Keratinocyte (primary cell): Measurements from ENCODE around the gene KLHL22. TPM values are rescaled to one million over a fixed set of nuclear protein-coding genes. Genes with fewer than 3 reads are reported as not detected.

Experiments
- DNase-seq: peaks from one replicate; pipeline ENCODE4 v3.0.0-alpha.2; 2011; ENCODE audit warnings: low read depth, missing footprints, low spot score
- FAIRE-seq: peaks from 2 replicates; lab custom pipeline; 2011; peaks lifted over from hg19 to GRCh38; lab: Jason Lieb, UNC
- H2AFZ ChIP-seq: 2 replicates; pipeline ENCODE4 v1.6.0; 2012; ENCODE audit warnings: low read length, control low read depth, inconsistent platforms; ENCODE audit not compliant: control insufficient read depth
- H3K27ac ChIP-seq: 2 replicates; pipeline ENCODE4 v1.5.1; 2011; ENCODE audit warnings: low read length; ENCODE audit not compliant: control insufficient read depth, insufficient read depth
- H3K27me3 ChIP-seq: 3 replicates; pipeline ENCODE4 v1.6.0; 2011; ENCODE audit warnings: low read length; ENCODE audit not compliant: control insufficient read depth, insufficient read depth; ENCODE audit errors: extremely low read depth
- H3K36me3 ChIP-seq, 2 experiments: 2 replicates in 1 of 2; 3 replicates in 1 of 2; pipeline ENCODE4 v1.5.1; 2011; ENCODE audit warnings: low read length in 2 of 2, mild to moderate bottlenecking in 1 of 2; ENCODE audit not compliant: control insufficient read depth in 2 of 2, insufficient read depth in 2 of 2; ENCODE audit errors: extremely low read depth in 1 of 2
- H3K4me1 ChIP-seq: 3 replicates; pipeline ENCODE4 v1.5.1; 2011; ENCODE audit warnings: low read length; ENCODE audit not compliant: control insufficient read depth, insufficient read depth; ENCODE audit errors: extremely low read depth
- H3K4me2 ChIP-seq: 3 replicates; pipeline ENCODE4 v1.6.0; 2011; ENCODE audit warnings: low read depth, low read length; ENCODE audit not compliant: control insufficient read depth, insufficient read depth; ENCODE audit errors: extremely low read depth
- H3K4me3 ChIP-seq, 3 experiments: fragments of 200-600 bp in 1 of 3; sonication (generic) in 1 of 3; 2 replicates in 2 of 3; 3 replicates in 1 of 3; pipeline ENCODE4 v1.5.1; 2011 to 2016; ENCODE audit warnings: low read length in 3 of 3, mild to moderate bottlenecking in 3 of 3, control low read depth in 2 of 3, inconsistent platforms in 1 of 3, low read depth in 1 of 3, mixed read lengths in 1 of 3, mixed run types in 1 of 3, moderate library complexity in 1 of 3; ENCODE audit not compliant: control insufficient read depth in 2 of 3, insufficient read depth in 2 of 3; ENCODE audit errors: extremely low read depth in 1 of 3
- H3K79me2 ChIP-seq: 2 replicates; pipeline ENCODE4 v1.6.0; 2012; ENCODE audit warnings: low read length; ENCODE audit not compliant: control insufficient read depth, insufficient read depth
- H3K9ac ChIP-seq: 3 replicates; pipeline ENCODE4 v1.6.0; 2011; ENCODE audit warnings: low read length; ENCODE audit not compliant: control insufficient read depth, insufficient read depth; ENCODE audit errors: extremely low read depth
- H3K9me1 ChIP-seq: 3 replicates; pipeline ENCODE4 v1.6.0; 2011; ENCODE audit warnings: low read length; ENCODE audit not compliant: control insufficient read depth, insufficient read depth; ENCODE audit errors: extremely low read depth
- H3K9me3 ChIP-seq: 2 replicates; pipeline ENCODE4 v1.5.1; 2012; ENCODE audit warnings: low read depth, low read length; ENCODE audit not compliant: control insufficient read depth
- H4K20me1 ChIP-seq: 3 replicates; pipeline ENCODE4 v1.6.0; 2011; ENCODE audit warnings: low read length; ENCODE audit not compliant: control insufficient read depth, insufficient read depth; ENCODE audit errors: extremely low read depth
- EZH2 ChIP-seq: IDR thresholded peaks from one replicate; pipeline ENCODE4 v1.6.1; 2012; ENCODE audit warnings: inconsistent platforms, mild to moderate bottlenecking, low read length, moderate library complexity
- dilution Hi-C: fragments of 300-500 bp; cut with MboI; formaldehyde crosslinking; loops from one replicate; pipeline ENCODE4 v1.7.0; 2020; ENCODE audit warnings: low sequenced_read_pairs; ENCODE audit not compliant: extremely low pct_ligation_motif_present
- polyA plus RNA-seq, 5 experiments: library from polyadenylated mRNA; depleted of rRNA in 3 of 5; stranded (reverse) in 3 of 5; stranded (forward) in 1 of 5; unstranded in 1 of 5; fragments of >200 nt; gene quantifications; 1 replicate in 1 of 5; 2 replicates in 3 of 5; 3 replicates in 1 of 5; pipeline versions ENCODE4 v1.2.1 to v1.2.3, GENCODE V29; 2011 to 2012; ENCODE audit warnings: missing spikeins in 2 of 5, low read depth in 1 of 5, low replicate concordance in 1 of 5
- TF ChIP-seq, protein P1 (sequence below), 3 experiments: IDR thresholded peaks in 1 of 3; conservative IDR thresholded peaks in 1 of 3; optimal IDR thresholded peaks in 1 of 3; 2 replicates in 2 of 3; 3 replicates in 1 of 3; pipeline versions ENCODE3 to v1.5.1; 2011; ENCODE audit warnings: low read length in 3 of 3, mild to moderate bottlenecking in 3 of 3, moderate library complexity in 2 of 3, control low read depth in 1 of 3, inconsistent platforms in 1 of 3; ENCODE audit not compliant: insufficient read depth in 2 of 3; ENCODE audit errors: extremely low read depth in 1 of 3

KLHL22 gene
- polyA plus RNA-seq, 1 donor (not counting 4 experiments of a cell fraction or from before 2014, with no cell fraction given) = 9.3 TPM

DNA sequence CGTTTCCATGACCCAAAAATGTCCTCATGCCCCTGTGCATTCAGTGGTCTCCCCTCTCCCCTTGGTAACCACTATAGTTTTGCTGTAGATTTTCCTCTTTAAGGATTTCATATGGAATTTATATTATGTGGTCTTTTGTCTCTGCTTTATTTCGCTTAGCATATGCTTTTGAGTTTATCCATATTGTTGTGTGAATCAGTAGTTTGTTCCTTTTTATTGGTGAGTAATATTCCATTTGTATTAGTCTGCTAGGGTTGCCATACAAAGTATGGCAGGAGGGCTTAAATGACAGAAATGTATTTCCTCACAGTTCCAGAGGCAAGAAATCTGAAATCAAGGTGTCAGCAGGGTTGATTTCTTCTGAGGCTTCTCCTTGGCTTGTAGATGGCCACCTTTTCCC lies 98.1 kb downstream of the KLHL22 start:
- Histone ChIP-seq H3K4me2 (no peak overlapping the region), H3K36me3 (peaks cover 2 to 7% of the 10 kb centered on the region in 2 experiments), H3K4me3 (no peak overlapping the region), H2AFZ (no peak overlapping the region), H4K20me1 (no peaks in the 10 kb centered on the region), H3K27me3 (no peaks in the 10 kb centered on the region), H3K9ac (no peak overlapping the region), H3K4me1 (peaks cover 6% of the 10 kb centered on the region), H3K27ac (no peak overlapping the region), H3K9me1 (no peaks in the 10 kb centered on the region), H3K79me2 (peaks cover 11% of the 10 kb centered on the region), H3K9me3 (no peaks in the 10 kb centered on the region)
- DNase-seq = no peak
- TF ChIP-seq EZH2 = no peak
- TF ChIP-seq, protein P1, sequence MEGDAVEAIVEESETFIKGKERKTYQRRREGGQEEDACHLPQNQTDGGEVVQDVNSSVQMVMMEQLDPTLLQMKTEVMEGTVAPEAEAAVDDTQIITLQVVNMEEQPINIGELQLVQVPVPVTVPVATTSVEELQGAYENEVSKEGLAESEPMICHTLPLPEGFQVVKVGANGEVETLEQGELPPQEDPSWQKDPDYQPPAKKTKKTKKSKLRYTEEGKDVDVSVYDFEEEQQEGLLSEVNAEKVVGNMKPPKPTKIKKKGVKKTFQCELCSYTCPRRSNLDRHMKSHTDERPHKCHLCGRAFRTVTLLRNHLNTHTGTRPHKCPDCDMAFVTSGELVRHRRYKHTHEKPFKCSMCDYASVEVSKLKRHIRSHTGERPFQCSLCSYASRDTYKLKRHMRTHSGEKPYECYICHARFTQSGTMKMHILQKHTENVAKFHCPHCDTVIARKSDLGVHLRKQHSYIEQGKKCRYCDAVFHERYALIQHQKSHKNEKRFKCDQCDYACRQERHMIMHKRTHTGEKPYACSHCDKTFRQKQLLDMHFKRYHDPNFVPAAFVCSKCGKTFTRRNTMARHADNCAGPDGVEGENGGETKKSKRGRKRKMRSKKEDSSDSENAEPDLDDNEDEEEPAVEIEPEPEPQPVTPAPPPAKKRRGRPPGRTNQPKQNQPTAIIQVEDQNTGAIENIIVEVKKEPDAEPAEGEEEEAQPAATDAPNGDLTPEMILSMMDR (optimal IDR thresholded peaks at IDR 0.05 in 1 of 3, IDR thresholded peaks at IDR 0.05 in 1 of 3, conservative IDR thresholded peaks at IDR 0.05 in 1 of 3; ENCODE audit: extremely low read depth in 1 of 3, insufficient read depth in 2 of 3, low read length in 3 of 3) = no peak
- FAIRE-seq = no peak
- dilution Hi-C loops = no loop called here

DNA sequence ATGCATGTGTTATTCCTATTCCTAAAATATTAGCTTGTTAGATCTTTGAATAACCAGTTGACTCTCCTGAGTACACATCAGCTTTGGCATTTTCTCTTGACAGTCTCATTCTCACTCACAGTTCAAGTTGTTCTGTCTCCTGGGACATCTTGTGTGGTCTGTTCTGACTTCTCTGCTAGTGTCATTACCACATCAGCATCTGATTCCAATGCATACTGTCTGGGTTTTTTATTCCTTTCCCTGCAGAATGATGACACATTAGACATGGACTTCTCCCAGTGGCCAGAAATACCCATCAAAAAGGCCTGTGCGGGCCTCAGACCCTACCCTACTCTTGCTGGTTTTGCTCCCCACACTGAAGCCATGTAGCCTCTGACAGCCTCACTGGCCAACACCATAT lies 99.0 kb downstream of the KLHL22 start:
- H3K4me3 ChIP-seq = no peak overlapping the region
- no peak overlapping the region for H3K27ac ChIP-seq
- H3K4me2 ChIP-seq = no peak overlapping the region
- peaks cover 11% of the 10 kb centered on the region for H3K79me2 ChIP-seq
- no peaks in the 10 kb centered on the region for H3K9me3 ChIP-seq
- no peak for DNase-seq
- dilution Hi-C loops = no loop called here
- TF ChIP-seq, protein P1 (optimal IDR thresholded peaks at IDR 0.05 in 1 of 3, IDR thresholded peaks at IDR 0.05 in 1 of 3, conservative IDR thresholded peaks at IDR 0.05 in 1 of 3; ENCODE audit: extremely low read depth in 1 of 3, insufficient read depth in 2 of 3, low read length in 3 of 3) = no peak
- TF ChIP-seq EZH2 = no peak
- H2AFZ ChIP-seq = no peak overlapping the region
- no peaks in the 10 kb centered on the region for H4K20me1 ChIP-seq
- no peaks in the 10 kb centered on the region for H3K27me3 ChIP-seq
- H3K36me3 ChIP-seq = peaks cover 0 to 7% of the 10 kb centered on the region in 2 experiments
- no peak overlapping the region for H3K9ac ChIP-seq
- FAIRE-seq = no peak
- H3K4me1 ChIP-seq = peaks cover 6% of the 10 kb centered on the region
- no peaks in the 10 kb centered on the region for H3K9me1 ChIP-seq
